ENCODE measurements around the gene ZSCAN10. TPM values are rescaled to one million over a fixed set of nuclear protein-coding genes. Genes with fewer than 3 reads are reported as not detected.

Gene ZSCAN10
- polyA plus RNA-seq (2011; rRNA removed) (not detected in 2 replicates), polyA minus RNA-seq (2011; rRNA and poly(A)+ RNA removed) (not detected in 2 replicates)

- peaks cover 17% of the 10 kb centered on the region for H3K27me3 ChIP-seq (ENCODE audit: control insufficient read depth, insufficient read depth, low read length)
- H3K36me3 ChIP-seq (ENCODE audit: control insufficient read depth, insufficient read depth, low read length), result no peaks in the 10 kb centered on the region
- CTCF ChIA-PET, result interaction anchor here (1.2 to 3.0 kb wide), 7 partner anchors 11 to 68 kb away, joined by 3 to 15 read pairs (median 5); no protein-coding TSS in a partner anchor
- POLR2A ChIA-PET, result no interaction called here
- DNase-seq (ENCODE audit: low read depth), result no peak
- no peak for TF ChIP-seq CTCF (IDR thresholded peaks at IDR 0.05; ENCODE audit: insufficient read depth, low read depth, low read length)
- peak within 1 kb of the TSS; percentile 20; the same call in 1 of the 2 replicates for H3K4me3 ChIP-seq (ENCODE audit: low read depth, low read length)
Observed at GRCh38 chr16:3098459-3099394, at the start of gene ZSCAN10. ZSCAN10 (minus strand) TSS chr16:3099294; CDS start chr16:3092937, 6,357 bp downstream.

GRCh38 chr16:3148256-3149192 lies 49.4 kb upstream of the ZSCAN10 start:
- no peaks in the 10 kb centered on the region for H3K36me3 ChIP-seq (ENCODE audit: control insufficient read depth, insufficient read depth, low read length)
- no peaks in the 10 kb centered on the region for H3K27me3 ChIP-seq (ENCODE audit: control insufficient read depth, insufficient read depth, low read length)
- no peak overlapping the region for H3K4me3 ChIP-seq (ENCODE audit: low read depth, low read length)
- POLR2A ChIA-PET, result no interaction called here
- CTCF ChIA-PET, result interaction anchor here (0.8 to 3.5 kb wide), 9 partner anchors 8 to 295 kb away, joined by 3 to 15 read pairs (median 5); partner anchors contain the start of gene ZNF213
- no peak for TF ChIP-seq CTCF (IDR thresholded peaks at IDR 0.05; ENCODE audit: insufficient read depth, low read depth, low read length)
- DNase-seq (ENCODE audit: low read depth), result no peak

GRCh38 chr16:3147757-3148104 lies 48.6 kb upstream of the ZSCAN10 start:
- ChIA-PET CTCF (interaction anchor here (1.1 to 2.9 kb wide), 4 partner anchors 10 to 88 kb away, joined by 4 to 9 read pairs (median 6); no protein-coding TSS in a partner anchor), POLR2A (no interaction called here)
- no peaks in the 10 kb centered on the region for H3K27me3 ChIP-seq (ENCODE audit: control insufficient read depth, insufficient read depth, low read length)
- DNase-seq (ENCODE audit: low read depth), result no peak
- H3K36me3 ChIP-seq (ENCODE audit: control insufficient read depth, insufficient read depth, low read length), result peaks cover 3% of the 10 kb centered on the region; the same call in 1 of the 2 replicates
- TF ChIP-seq CTCF (IDR thresholded peaks at IDR 0.05; ENCODE audit: insufficient read depth, low read depth, low read length), result no peak
- no peak overlapping the region for H3K4me3 ChIP-seq (ENCODE audit: low read depth, low read length)

GRCh38 chr16:3147046-3147756 lies 48.1 kb upstream of the ZSCAN10 start:
- no peak for TF ChIP-seq CTCF (IDR thresholded peaks at IDR 0.05; ENCODE audit: insufficient read depth, low read depth, low read length)
- no peak for DNase-seq (ENCODE audit: low read depth)
- Histone ChIP-seq H3K4me3 (ENCODE audit: low read depth, low read length) (no peak overlapping the region), H3K36me3 (ENCODE audit: control insufficient read depth, insufficient read depth, low read length) (peaks cover 6% of the 10 kb centered on the region), H3K27me3 (ENCODE audit: control insufficient read depth, insufficient read depth, low read length) (no peaks in the 10 kb centered on the region)
- ChIA-PET CTCF (interaction anchor here (1.1 to 2.9 kb wide), 4 partner anchors 10 to 88 kb away, joined by 4 to 9 read pairs (median 6); no protein-coding TSS in a partner anchor), POLR2A (no interaction called here)

Measured in BJ (cell line).